Frontal cortex (tissue), 4 donors: Measurements from ENCODE around the gene TRPM1. TPM values are rescaled to one million over a fixed set of nuclear protein-coding genes. Genes with fewer than 3 reads are reported as not detected.

ENCODE experiments used
- DNase-seq, 2 donors: peaks; one replicate each; pipeline ENCODE4 v3.0.0; 2012; ENCODE audit warnings: low spot score in 2 of 2
- FAIRE-seq: peaks from 2 replicates; lab custom pipeline; 2012; peaks lifted over from hg19 to GRCh38; lab: Jason Lieb, UNC
- total RNA-seq: library from RNA; depleted of rRNA; stranded (reverse); fragments of >200 nt; gene quantifications from one replicate; pipeline ENCODE4 v1.2.3, GENCODE V29; 2014
- donor health status: control.
- donor health status: control.
- donor health status: control.

Gene TRPM1
- total RNA-seq, 1 donor from 2014 or later, result not detected

- no peak for FAIRE-seq
These were observed 43.1 kb downstream of the TRPM1 start for GRCh38 chr15:31058236-31058962.

GRCh38 chr15:31051496-31052080 is 49.9 kb downstream of the TRPM1 start:
- FAIRE-seq, result no peak

More at GRCh38 chr15:31058236-31058962, 43.1 kb downstream of the TRPM1 start:
- DNase-seq, result no peak

DNA sequence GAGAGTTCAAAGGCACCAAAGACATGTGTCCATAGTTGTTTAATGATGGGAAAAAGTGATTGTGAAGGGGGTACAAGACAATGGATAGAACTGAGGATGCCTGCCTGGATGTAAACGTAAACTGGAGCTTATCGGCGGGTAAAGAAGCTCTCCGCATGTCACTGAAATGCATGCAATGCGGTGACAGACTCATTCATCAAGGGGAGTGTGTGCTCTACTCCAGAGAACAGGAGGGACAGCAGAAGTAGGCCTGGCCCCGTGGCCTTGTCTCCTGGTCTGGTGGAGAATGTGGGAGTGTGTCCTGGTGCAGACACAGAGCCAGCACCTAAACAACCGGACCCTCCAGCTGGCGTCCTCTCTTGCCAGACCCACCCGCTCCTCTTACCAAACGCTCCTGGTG is 50.6 kb downstream of the TRPM1 start:
- DNase-seq, result no peak
- FAIRE-seq, result no peak

More at GRCh38 chr15:31051496-31052080, 49.9 kb downstream of the TRPM1 start:
- DNase-seq, result no peak

- FAIRE-seq (no peak), DNase-seq (no peak)
These were observed 51.6 kb downstream of the TRPM1 start for GRCh38 chr15:31049682-31050615.

DNA sequence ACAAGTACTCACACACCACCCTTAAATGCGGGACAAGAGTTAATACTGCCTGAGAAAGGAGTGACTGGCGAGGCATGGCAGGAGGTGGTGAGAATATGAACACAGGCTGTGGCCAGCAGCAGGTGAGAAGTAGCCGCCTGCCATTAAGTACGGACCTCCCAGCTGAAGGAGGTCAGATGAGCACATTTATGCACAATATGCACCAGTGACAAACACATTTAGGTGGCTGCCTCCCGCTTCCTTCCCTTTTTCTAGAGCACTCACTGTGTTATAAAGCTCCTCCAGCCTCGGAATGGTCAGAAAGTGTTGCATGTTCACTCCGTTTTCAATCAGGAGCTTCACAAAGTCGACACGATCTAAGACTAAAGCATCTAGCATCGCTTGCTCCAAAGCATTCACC is 52.4 kb downstream of the TRPM1 start:
- no peak for FAIRE-seq

DNA sequence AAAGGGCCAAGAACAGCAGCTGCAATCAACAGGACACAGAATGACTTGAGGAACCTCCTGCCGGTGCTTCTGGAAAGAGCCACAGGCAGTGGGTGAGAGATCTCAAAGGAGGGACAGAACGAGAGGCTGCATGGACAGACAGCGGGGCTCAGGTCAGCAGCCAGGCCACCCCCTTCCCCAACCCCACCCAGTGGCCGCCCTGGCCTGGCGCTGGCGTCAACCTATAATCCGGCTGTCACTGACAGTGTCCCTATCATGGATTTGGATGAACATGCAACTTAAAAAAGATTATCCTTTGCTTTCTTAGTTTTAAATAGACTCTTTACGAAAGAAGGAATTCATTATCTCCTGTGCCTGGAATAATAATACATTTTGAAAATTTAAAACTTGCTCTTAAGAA is 54.1 kb downstream of the TRPM1 start:
- DNase-seq (no peak), FAIRE-seq (no peak)

More for the DNA sequence above, 52.4 kb downstream of the TRPM1 start:
- DNase-seq, result no peak

DNA sequence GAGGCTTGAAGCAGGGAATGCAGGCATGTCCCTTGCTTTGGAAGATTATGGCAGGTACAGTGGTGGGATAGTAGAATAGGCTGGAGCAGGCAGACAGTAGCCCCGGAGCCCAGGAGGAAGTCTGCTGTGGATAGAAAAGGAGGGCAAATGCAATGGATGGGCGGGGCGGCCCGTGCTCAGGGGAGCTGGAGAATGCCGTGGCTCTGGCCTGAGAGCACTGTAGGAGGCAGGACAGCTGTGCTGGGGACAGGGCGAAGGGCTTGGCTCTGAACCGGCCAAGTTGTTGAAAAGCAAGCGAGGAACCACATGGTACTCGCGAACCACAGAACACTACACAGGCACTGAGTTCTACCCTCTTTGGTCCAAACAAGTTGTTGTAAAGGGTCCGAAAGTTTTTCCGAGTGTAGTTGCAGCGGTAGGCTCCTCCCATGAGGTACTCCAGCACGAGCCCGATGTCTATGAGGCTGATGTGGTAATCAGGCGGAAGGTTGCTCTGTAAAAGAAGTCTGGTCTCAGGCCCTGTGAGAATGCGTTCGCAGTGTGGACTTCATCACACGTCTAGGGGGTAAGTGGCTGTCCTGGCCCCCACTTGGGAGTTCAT is 54.7 kb downstream of the TRPM1 start:
- no peak for FAIRE-seq
- DNase-seq, result no peak

DNA sequence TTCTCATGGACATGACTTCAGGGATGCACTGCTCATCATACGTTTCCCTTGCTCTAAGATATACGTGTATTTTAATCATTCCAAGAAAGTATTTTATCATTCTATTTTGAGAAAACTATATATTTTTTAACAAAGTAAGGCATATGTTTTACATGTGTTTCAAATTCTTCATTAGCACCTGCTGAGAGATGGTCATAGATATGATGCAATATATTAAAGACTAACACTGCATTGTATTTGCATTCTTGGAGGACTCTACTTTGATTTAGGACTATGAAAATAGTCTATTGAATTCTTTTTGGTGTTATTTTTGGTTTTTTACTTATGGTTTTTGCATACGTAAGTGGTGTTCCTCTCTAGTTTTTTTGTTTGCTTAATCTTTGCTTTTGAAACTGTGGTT is 55.9 kb downstream of the TRPM1 start:
- FAIRE-seq (no peak), DNase-seq (no peak)

GRCh38 chr15:31042751-31043150 is 58.8 kb downstream of the TRPM1 start:
- FAIRE-seq, result no peak
- DNase-seq, result no peak

GRCh38 chr15:31041610-31042009 is 59.9 kb downstream of the TRPM1 start:
- no peak for FAIRE-seq

GRCh38 chr15:31040611-31041010 is 60.9 kb downstream of the TRPM1 start:
- DNase-seq (no peak), FAIRE-seq (no peak)

More at GRCh38 chr15:31041610-31042009, 59.9 kb downstream of the TRPM1 start:
- DNase-seq, result no peak

GRCh38 chr15:31039961-31040360 is 61.6 kb downstream of the TRPM1 start:
- no peak for FAIRE-seq
- DNase-seq, result no peak

GRCh38 chr15:31037731-31038477 is 63.6 kb downstream of the TRPM1 start:
- DNase-seq (no peak), FAIRE-seq (no peak)

DNA sequence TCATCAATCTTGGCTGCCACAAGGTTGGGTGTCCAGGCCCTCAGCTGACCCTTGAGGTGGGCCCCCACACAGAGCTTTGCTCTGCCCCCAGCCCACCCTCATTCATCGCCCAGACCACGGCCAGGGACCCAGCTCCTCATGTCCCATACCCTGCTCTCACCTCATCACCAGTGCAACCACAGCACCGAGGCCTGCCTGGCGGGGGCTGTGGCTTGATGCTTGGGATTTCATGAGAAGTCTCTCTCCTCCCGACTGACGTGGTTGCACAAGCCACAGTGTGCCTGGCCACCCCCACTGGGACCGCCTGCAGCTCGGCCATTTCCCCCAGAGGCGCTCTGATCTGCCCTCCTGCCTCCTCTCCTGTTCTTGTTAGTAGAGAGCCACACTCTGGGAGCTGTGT is 64.7 kb downstream of the TRPM1 start:
- FAIRE-seq, result no peak
- no peak for DNase-seq

DNA sequence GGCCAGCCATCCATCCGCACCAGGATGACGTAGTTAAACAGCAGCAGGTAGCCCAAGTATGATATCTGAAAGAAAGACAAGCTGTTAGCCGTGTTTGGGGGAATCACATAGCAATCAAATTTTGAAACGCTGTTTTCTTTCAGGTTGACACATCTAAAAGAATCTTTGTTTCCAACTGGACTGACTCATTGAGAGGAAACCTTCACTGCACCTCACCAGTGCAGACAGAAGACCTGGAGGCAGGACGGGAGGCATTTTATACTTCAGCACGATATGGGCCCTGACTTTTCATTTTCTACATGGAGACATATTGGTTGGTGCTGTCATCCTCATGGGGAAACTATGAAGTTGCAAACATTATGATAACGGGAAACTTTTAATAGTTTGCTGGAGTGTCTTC is 65.9 kb downstream of the TRPM1 start:
- FAIRE-seq (no peak), DNase-seq (no peak)

- no peak for DNase-seq
- no peak for FAIRE-seq
These were observed 67.4 kb downstream of the TRPM1 start for GRCh38 chr15:31034152-31034551.

DNA sequence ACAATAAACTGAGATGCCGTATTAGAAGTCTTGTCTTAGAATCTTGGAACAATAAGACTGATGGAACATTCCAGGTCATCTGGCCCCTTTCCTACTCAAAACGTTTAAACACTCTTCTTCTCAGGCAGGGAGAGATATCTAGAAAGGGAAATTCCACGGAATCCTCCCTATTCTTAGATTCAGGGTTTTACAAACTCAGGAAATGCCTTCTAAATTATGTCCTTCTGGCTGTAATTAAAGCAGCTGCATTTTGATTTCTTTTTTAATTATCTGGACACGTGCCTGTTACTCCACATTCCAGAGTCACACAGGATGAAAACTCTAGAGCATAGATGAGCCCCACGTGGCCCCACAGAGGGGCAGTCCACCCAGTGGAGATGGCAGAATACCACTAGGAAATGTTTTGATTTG is 68.6 kb downstream of the TRPM1 start:
- DNase-seq (no peak), FAIRE-seq (no peak)

GRCh38 chr15:31031471-31032067 is 70.0 kb downstream of the TRPM1 start:
- DNase-seq (no peak), FAIRE-seq (no peak)

DNA sequence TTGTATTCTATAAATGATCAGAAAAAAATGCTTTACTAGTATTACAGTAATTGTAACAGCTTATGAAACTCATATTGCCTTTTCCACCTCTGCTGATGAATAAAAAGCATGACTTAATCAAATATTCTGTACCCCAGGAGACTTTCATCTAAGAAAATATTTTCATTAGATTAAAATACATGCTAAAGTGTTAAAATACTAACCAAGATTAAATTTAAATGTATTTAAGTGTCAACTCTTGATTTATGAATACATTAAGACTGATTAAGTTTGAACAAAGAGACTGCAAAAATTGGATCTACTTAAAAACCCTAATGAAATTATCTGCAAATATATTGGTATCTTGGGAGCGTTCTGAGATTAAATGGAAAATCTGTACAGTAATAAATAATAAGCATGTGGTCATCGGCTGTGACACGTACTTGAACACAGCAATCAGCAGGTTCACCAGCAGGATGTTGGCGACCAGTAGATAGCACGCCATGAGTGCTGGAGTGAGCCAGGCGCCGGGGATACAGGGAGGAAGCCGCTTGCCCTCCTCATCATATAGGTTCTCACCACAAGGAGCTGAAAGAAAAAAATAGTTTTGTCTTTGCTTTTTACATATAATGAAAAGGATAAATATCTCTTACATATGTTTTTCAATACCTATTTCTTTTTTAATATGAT is 73.5 kb downstream of the TRPM1 start:
- DNase-seq, result no peak
- no peak for FAIRE-seq
